ENCODE measurements around the gene CDC23.

DNA sequence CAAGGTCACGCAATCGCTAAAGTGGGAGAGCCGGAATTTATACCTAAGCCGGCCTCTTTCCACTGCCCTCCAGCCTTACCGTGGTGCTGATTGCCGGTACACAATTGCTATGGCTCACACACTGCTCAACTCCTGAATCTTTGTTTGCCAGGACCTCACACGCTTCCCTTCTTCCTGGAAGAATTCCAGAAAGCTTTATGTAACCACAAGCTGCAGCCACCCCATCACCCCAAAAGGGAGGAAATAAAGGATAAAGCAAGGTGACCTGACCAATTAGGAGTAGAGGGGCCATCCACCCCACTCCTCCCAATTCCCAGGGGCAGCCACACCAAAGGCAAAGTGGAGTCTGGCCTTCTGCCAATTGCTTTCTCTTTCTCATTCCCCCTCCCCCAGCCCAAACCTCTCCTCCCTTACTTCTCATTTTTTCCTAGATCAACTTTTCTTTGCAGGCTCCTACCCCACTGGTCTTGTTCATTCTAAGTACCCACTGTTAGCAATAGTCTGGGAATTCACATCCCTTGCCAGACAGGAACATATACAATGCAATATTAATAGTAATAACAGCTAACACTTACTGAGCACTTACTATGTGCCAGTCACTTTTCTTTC lies 18.0 kb upstream of the CDC23 start:
- TF ChIP-seq, protein P1, sequence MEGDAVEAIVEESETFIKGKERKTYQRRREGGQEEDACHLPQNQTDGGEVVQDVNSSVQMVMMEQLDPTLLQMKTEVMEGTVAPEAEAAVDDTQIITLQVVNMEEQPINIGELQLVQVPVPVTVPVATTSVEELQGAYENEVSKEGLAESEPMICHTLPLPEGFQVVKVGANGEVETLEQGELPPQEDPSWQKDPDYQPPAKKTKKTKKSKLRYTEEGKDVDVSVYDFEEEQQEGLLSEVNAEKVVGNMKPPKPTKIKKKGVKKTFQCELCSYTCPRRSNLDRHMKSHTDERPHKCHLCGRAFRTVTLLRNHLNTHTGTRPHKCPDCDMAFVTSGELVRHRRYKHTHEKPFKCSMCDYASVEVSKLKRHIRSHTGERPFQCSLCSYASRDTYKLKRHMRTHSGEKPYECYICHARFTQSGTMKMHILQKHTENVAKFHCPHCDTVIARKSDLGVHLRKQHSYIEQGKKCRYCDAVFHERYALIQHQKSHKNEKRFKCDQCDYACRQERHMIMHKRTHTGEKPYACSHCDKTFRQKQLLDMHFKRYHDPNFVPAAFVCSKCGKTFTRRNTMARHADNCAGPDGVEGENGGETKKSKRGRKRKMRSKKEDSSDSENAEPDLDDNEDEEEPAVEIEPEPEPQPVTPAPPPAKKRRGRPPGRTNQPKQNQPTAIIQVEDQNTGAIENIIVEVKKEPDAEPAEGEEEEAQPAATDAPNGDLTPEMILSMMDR (IDR thresholded peaks at IDR 0.05): no peak
- TF ChIP-seq POLR2A (IDR thresholded peaks at IDR 0.05) (no peak), POLR2AphosphoS5 (IDR thresholded peaks at IDR 0.05; ENCODE audit: insufficient read depth in 1 of 2, low read depth in 1 of 2) (no peak)
